Fibroblast of pulmonary artery (primary cell): ENCODE results near the gene GABRG3.

Source experiments
- DNase-seq: peaks from one replicate; pipeline ENCODE4 v3.0.0-alpha.2; 2010; ENCODE audit warnings: low read depth
- H3K4me3 ChIP-seq: replicated peaks from 2 replicates; pipeline ENCODE4 v1.5.1; 2011; ENCODE audit warnings: low read depth, mild to moderate bottlenecking, control low read depth, low read length, moderate library complexity
- TF ChIP-seq, protein P1 (sequence below): IDR thresholded peaks from 2 replicates; pipeline ENCODE4 v1.5.1; 2011; ENCODE audit warnings: mild to moderate bottlenecking, control low read depth, low read length, inconsistent platforms; ENCODE audit errors: missing control alignments

Gene GABRG3

DNA sequence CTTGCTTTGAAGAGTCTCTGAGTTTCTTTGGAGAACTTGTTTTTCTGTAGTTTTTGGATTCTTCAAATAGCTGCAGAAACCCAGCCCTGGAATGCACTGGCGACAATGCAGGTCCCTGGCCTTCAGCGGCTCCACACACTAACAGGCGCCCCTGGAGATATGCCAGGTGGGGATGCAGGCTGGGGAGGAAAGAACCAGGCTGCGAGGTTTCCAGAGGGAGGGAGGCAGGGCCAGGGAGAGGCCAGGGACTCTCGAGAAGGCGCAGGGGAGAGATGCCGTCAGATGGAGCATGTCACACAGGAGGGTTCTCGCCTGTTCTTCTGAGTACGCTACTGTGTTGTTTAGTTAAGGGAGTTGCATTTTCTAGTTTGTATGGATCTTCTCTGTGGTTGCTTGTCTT, 283.1 kb downstream of the GABRG3 start:
- DNase-seq = no peak
- no peak overlapping the region for H3K4me3 ChIP-seq
- TF ChIP-seq, protein P1, sequence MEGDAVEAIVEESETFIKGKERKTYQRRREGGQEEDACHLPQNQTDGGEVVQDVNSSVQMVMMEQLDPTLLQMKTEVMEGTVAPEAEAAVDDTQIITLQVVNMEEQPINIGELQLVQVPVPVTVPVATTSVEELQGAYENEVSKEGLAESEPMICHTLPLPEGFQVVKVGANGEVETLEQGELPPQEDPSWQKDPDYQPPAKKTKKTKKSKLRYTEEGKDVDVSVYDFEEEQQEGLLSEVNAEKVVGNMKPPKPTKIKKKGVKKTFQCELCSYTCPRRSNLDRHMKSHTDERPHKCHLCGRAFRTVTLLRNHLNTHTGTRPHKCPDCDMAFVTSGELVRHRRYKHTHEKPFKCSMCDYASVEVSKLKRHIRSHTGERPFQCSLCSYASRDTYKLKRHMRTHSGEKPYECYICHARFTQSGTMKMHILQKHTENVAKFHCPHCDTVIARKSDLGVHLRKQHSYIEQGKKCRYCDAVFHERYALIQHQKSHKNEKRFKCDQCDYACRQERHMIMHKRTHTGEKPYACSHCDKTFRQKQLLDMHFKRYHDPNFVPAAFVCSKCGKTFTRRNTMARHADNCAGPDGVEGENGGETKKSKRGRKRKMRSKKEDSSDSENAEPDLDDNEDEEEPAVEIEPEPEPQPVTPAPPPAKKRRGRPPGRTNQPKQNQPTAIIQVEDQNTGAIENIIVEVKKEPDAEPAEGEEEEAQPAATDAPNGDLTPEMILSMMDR = no peak

DNA sequence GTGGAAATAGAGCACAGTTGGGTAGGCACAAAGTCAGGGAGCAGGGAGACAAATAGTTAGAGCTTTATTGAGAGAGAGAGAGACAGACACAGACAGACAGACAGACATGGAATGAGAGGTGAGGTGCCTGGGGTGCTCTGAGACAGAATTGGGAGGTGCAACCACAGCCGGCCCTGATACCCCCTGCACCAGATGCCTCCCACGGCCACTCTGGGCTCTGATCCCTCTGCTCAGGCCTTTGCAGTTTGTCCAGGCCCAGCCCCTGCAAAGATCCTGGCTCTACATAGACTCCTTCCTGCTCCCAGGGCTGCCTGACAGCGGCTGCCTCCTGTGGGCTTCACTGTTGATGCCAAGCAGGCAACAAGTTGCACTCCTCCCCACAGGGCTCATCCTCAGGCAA, 283.8 kb downstream of the GABRG3 start:
- H3K4me3 ChIP-seq = no peak overlapping the region
- DNase-seq = no peak
- TF ChIP-seq, protein P1 = no peak

DNA sequence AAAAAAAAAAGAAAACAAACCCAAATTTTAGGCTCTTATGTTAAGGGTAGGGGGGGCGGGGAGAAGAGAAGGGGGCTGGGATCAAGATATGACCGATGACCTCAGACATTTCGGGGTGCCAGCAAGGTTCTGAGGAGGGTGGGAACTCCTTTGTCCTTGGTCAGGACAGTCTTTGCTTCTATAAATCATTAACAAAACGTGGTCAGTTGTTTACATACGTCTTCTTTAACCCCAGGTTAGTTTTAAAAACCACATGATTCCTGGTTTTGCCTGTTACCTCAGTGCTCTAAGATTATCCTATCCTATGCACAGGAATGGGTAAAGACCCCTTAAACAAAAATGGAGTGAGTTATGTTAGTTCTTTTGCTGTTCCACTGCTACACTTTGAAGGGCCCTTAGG, 285.5 kb downstream of the GABRG3 start:
- no peak for DNase-seq
- H3K4me3 ChIP-seq = no peak overlapping the region
- TF ChIP-seq, protein P1 = no peak

DNA sequence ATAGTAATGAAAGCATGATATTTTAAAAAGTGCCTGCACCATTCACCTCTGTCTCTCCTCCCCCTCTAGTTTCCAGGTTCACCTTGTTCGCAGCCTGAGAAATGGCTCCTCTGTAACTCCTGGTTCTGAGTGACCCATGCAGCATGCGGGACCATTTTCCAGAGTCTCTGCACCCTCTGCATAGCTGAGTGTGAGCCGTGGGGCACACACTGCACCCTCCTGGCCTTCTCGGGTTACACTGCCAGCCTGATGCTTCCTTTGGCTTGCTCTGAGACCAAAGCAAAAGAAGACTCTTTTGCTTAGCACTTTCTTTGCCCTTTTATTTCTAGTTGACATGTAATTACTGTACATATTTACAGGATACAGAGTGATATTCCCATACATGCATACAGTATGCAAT, 287.3 kb downstream of the GABRG3 start:
- no peak for DNase-seq
- no peak overlapping the region for H3K4me3 ChIP-seq
- TF ChIP-seq, protein P1 = no peak

DNA sequence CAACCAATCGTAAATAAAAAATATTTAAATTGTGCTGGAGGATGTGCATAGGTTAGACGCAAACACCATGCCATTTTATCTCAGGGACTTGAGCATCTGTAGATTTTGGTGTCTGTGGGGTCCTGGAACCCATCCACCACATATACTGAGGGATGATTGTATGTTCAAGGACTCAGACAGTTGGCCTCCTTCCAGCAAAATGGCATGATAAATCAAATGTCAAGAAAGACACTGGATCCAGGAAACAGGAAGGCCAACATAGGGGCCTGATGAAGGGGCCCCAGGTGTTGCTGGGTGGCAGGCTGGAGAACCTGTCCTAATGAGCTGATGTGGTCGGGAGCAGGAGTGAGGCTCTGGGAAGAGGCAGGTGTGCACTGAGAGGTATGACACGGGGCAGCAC, 289.5 kb downstream of the GABRG3 start:
- no peak for DNase-seq
- H3K4me3 ChIP-seq = no peak overlapping the region
- TF ChIP-seq, protein P1 = no peak

DNA sequence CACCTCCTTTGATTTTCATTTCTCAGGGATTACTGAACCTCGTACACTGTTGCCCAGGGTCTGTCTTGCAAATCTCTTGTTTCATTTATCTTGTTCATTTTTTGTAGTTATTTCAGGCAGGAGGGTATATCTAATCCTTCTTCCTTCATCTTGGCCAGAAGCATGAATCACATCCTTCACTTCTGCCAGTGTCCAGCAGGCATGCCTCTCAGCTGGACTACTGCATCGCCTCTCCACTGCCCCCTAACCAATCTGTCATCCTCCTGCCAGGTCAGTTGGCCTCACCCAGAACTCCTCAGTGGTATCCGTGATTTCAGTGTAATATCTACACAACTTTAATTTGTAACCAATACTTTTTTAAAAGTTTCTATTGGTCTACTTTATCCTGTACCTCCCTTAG, 297.9 kb downstream of the GABRG3 start:
- DNase-seq = no peak
- TF ChIP-seq, protein P1 = no peak
- no peak overlapping the region for H3K4me3 ChIP-seq

DNA sequence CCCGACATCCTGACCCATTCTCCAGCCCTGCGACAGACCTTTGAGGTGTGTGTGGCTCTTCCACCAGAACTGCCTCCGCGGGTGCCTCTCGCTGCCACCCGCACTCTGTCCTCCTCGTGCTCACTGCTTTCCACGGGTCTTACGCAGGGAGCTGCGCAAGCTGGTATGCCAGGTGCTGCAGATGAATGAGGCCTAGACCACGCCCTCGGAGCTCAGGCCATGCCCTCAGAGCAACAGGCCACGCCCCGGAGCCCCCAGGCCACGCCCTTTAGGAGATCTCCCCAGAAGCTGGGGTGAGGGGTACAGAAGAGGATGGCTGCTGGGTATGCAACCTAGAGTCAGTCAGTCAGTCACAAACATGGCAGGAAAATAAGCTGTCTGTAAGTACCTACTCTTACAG, 300.3 kb downstream of the GABRG3 start:
- no peak for DNase-seq
- no peak overlapping the region for H3K4me3 ChIP-seq
- TF ChIP-seq, protein P1 = no peak
